Activated B cell treated with CpG ODN at 0.5 μM for 24 hours (primary cell): ENCODE data around the gene TRIP13. TPM values are rescaled to one million over a fixed set of nuclear protein-coding genes. Genes with fewer than 3 reads are reported as not detected.

Experiments
- ATAC-seq: fragments of 200-7000 bp; cut with Tn5 transposase; one replicate; pipeline ENCODE4 v1.10.0; 2021; ENCODE audit warnings: low read depth, mild to moderate bottlenecking, moderate library complexity
- CTCF ChIA-PET: fragments of 350-600 bp; sonication (Branson Sonifier 250); formaldehyde crosslinking; loops from one replicate; lab custom pipeline; 2021; ENCODE audit warnings: antibody characterized with exemption; lab: Charles Lee
- POLR2A ChIA-PET: fragments of 350-600 bp; sonication (Branson Sonifier 250); formaldehyde crosslinking; loops from one replicate; lab custom pipeline; 2021; ENCODE audit warnings: antibody characterized with exemption; lab: Charles Lee
- DNase-seq: peaks from one replicate; pipeline ENCODE4 v3.0.0; 2022
- H3K27ac Mint-ChIP-seq: one replicate; pipeline ENCODE4 v1.8.0; 2020; ENCODE audit warnings: mixed read lengths
- H3K27me3 Mint-ChIP-seq: one replicate; pipeline ENCODE4 v1.8.0; 2021; ENCODE audit warnings: mixed read lengths
- H3K36me3 Mint-ChIP-seq: one replicate; pipeline ENCODE4 v1.8.0; 2021; ENCODE audit warnings: low read depth, mixed read lengths
- H3K4me1 Mint-ChIP-seq: one replicate; pipeline ENCODE4 v1.8.0; 2021; ENCODE audit warnings: mixed read lengths
- H3K4me3 Mint-ChIP-seq: one replicate; pipeline ENCODE4 v1.8.0; 2020; ENCODE audit warnings: mild to moderate bottlenecking, mixed read lengths
- H3K9me3 Mint-ChIP-seq: one replicate; pipeline ENCODE4 v1.8.0; 2020; ENCODE audit warnings: mixed read lengths
- CTCF ChIP-seq: fragments of 200-600 bp; IDR thresholded peaks from one replicate; pipeline ENCODE4 v1.8.0; 2022; ENCODE audit warnings: antibody characterized with exemption, mild to moderate bottlenecking
- intact Hi-C: fragments of 100-400 bp; cut with micrococcal nuclease; formaldehyde crosslinking; loops from one replicate; pipeline ENCODE4 v1.15.1; 2024
- total RNA-seq: library from RNA; stranded (reverse); gene quantifications from 2 replicates; pipeline ENCODE4 v1.2.3, GENCODE V29; 2022

TRIP13 gene
- total RNA-seq, 1 donor from 2014 or later: 4.1 TPM

GRCh38 chr5:848671-849111 lies 44.0 kb upstream of the TRIP13 start:
- H3K4me3 Mint-ChIP-seq: no peak overlapping the region
- no peak for ATAC-seq
- CTCF ChIA-PET: no interaction called here
- no peak for DNase-seq
- TF ChIP-seq CTCF: no peak
- no peaks in the 10 kb centered on the region for H3K9me3 Mint-ChIP-seq
- intact Hi-C loops: loop anchor here (5.0 kb wide), 1 partner anchor 91 kb away; no protein-coding TSS in a partner anchor
- H3K4me1 Mint-ChIP-seq: peaks cover 7% of the 10 kb centered on the region
- H3K27me3 Mint-ChIP-seq: peaks cover 5% of the 10 kb centered on the region
- no peak overlapping the region for H3K27ac Mint-ChIP-seq
- no peaks in the 10 kb centered on the region for H3K36me3 Mint-ChIP-seq
- POLR2A ChIA-PET: no interaction called here

GRCh38 chr5:849651-850301 lies 42.9 kb upstream of the TRIP13 start:
- Mint-ChIP-seq H3K27me3 (peaks cover 5% of the 10 kb centered on the region), H3K36me3 (no peaks in the 10 kb centered on the region), H3K9me3 (no peaks in the 10 kb centered on the region), H3K27ac (no peak overlapping the region), H3K4me3 (no peak overlapping the region), H3K4me1 (peaks cover 7% of the 10 kb centered on the region)
- ChIA-PET CTCF (no interaction called here), POLR2A (no interaction called here)
- DNase-seq: no peak
- ATAC-seq: no peak
- TF ChIP-seq CTCF: no peak
- intact Hi-C loops: loop anchor here (5.0 kb wide), 1 partner anchor 92 kb away; no protein-coding TSS in a partner anchor

- ChIA-PET POLR2A (no interaction called here), CTCF (no interaction called here)
- H3K4me3 Mint-ChIP-seq: no peak within 1 kb of the TSS
- ATAC-seq: no peak
- DNase-seq: peak; percentile 10
- no peaks in the 10 kb centered on the region for H3K36me3 Mint-ChIP-seq
- no peak for TF ChIP-seq CTCF
- no peak within 1 kb of the TSS for H3K27ac Mint-ChIP-seq
- intact Hi-C loops: no loop called here
- peaks cover 5% of the 10 kb centered on the region for H3K27me3 Mint-ChIP-seq
- peaks cover 7% of the 10 kb centered on the region for H3K4me1 Mint-ChIP-seq
- H3K9me3 Mint-ChIP-seq: no peaks in the 10 kb centered on the region
Measured at GRCh38 chr5:850511-851006, 42.1 kb upstream of the TRIP13 start, which contains the start of gene ZDHHC11. TSS of gene ZDHHC11 (minus strand) at chr5:850986. CDS start at chr5:850602, 384 bp downstream.

- no peak for DNase-seq
- no peaks in the 10 kb centered on the region for H3K36me3 Mint-ChIP-seq
- no peak for ATAC-seq
- no peak for TF ChIP-seq CTCF
- peaks cover 7% of the 10 kb centered on the region for H3K4me1 Mint-ChIP-seq
- no peak overlapping the region for H3K27ac Mint-ChIP-seq
- intact Hi-C loops: no loop called here
- peaks cover 5% of the 10 kb centered on the region for H3K27me3 Mint-ChIP-seq
- CTCF ChIA-PET: no interaction called here
- H3K4me3 Mint-ChIP-seq: no peak overlapping the region
- POLR2A ChIA-PET: no interaction called here
- no peaks in the 10 kb centered on the region for H3K9me3 Mint-ChIP-seq
Measured at GRCh38 chr5:851076-851475, 41.6 kb upstream of the TRIP13 start.

GRCh38 chr5:851553-851952 lies 41.1 kb upstream of the TRIP13 start:
- H3K27ac Mint-ChIP-seq: no peak overlapping the region
- H3K9me3 Mint-ChIP-seq: no peaks in the 10 kb centered on the region
- H3K27me3 Mint-ChIP-seq: peaks cover 5% of the 10 kb centered on the region
- POLR2A ChIA-PET: no interaction called here
- intact Hi-C loops: no loop called here
- ATAC-seq (no peak), DNase-seq (no peak)
- CTCF ChIA-PET: no interaction called here
- H3K4me3 Mint-ChIP-seq: no peak overlapping the region
- TF ChIP-seq CTCF: no peak
- no peaks in the 10 kb centered on the region for H3K36me3 Mint-ChIP-seq
- H3K4me1 Mint-ChIP-seq: peaks cover 4% of the 10 kb centered on the region
